HG02642 (cell line): ENCODE results near the gene C11orf21.
"Not testable (repeated sequence)": the region's sequence is repeated elsewhere in the genome, so short reads cannot be mapped to it uniquely, and the experiment has no call there.

ENCODE experiments used
- ATAC-seq: cut with Tn5 transposase; IDR thresholded peaks from one replicate; pipeline ENCODE4 v1.9.1; 2021; ENCODE audit warnings: mild to moderate bottlenecking; ENCODE audit not compliant: unreplicated experiment, poor library complexity

C11orf21 gene

DNA sequence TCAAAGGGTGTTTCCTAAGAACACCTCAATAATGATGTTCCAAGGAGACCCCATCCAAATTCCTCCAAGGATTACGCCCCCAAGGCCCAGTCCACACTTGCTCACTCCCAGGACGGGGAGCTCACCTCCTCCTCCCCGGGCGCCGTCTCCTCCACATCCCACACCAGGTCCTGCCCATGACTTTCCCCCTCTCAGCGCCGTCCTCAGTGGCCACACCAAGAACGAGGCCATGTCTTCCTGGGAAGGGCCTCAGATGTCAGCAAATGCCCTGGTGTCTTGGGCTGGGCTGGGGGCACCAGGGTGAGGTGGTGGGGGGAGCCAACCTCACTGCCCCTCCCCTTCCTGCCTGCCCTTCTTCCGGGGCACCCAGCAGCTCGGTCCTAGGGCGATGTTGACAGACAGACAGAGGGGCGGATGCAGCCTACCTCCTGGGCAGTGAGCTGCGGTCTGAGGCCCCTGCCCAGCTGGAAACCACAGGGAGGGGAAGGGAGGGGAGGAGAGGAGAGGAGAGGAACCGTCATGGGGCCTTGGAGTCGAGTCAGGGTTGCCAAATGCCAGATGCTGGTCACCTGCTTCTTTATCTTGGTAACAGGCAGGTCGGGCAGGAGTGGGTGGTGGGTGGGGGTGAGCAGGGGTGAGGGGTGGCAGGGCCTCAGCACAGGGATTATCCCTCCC lies at the start of gene C11orf21, which contains the start of gene TSPAN32:
C11orf21 (minus strand) TSS at position 288 of the 675 bp plus-strand sequence; CDS start at position 178, 110 bp downstream.
TSPAN32 (plus strand) TSS at position 383 of the 675 bp plus-strand sequence; CDS start at position 520, 137 bp downstream.
- no peak for ATAC-seq

DNA sequence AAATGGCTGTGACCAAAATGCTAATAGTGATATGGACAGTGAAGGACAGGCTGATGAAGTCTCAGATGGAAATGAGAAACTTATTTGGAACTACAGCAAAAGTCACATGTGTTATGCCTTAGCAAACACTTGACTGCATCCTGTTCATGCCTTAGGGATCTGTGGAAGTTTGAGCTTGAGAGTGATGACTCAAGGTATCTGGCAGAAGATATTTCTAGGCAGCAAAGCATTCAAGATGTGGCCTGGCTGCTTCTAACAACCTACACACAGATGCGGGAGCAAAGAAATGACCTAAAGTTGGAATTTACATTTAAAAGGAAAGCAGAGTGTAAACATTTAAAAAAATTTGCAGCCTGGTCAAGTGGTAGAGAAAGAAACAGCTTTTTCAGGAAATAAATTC lies 47.3 kb upstream of the C11orf21 start:
- ATAC-seq: no peak

DNA sequence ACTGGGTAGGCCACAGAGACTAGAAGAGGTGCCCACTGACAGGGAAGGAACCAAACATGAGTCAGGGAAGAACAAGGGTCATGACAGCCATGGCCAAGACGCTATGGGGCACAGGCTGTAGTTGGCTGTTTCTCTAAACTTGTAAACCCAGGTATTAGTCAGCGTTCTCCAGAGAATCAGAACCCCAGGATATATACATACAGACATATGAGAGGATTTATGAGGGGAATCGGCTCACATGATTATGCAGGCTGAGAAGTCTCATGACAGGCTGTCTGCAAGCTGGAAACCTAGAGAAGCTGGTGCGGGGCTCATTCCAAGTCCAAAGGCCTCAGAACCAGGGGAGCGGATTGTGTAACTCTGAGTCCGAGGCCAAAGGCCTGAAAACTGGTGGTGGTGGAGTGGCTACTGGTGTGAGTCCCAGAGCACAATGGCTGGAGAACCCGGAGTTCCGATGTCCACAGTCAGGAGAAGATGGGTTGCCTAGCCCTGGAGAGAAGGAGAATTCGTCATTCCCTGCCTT lies 45.7 kb upstream of the C11orf21 start:
- ATAC-seq: no peak

DNA sequence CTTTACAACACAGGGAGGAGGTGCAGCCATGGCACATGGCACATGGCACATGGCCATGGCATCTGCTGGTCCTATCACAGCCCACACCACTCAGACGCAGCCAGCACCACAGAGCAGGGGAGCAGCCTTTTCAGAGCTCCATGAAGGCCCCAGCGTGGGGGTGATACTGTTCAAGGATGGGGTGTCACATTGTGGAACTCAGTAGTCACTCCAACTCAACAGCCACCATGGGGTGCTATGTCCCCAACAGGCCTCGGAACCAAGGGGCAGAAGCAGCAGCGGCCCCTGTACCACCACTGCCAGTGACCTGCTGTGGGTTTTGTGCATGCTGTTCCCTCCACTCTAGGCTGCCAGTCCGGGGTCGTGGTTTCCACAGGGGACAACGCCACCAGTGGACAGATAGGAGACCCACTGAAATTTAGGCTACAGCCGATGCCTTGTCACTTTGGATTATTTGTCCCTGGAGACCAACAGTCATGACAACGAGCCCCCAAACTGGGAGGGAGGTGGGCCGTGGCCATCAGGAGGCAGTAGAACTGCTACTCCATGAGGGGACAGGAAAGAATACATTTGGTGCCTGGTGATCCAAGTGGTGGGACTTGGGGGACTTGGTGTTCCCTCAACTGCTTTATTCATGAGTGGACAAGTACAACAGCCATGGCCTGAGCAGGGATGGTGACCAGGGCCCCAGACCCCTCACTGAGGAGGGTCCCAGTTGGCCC lies 45.0 kb upstream of the C11orf21 start:
- ATAC-seq: no peak

DNA sequence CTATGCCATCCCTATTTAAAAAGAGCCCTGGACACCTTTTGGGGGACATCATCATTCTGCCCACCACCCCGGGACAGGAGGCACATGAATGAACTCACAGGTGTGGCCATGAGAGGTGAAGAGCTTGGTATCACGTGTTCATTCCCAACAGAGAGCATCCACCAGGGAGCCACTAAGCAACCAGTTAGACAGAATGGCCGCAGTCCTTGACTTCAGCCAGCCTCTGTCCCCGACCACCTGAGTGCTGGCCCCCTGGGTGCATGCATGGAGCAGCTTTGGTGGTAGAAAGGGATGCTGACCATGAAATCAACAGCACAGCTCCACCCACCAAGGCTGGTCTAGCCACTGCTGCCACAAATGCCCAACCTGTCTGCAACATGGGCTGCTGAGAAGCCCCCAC lies 44.3 kb upstream of the C11orf21 start:
- no peak for ATAC-seq

DNA sequence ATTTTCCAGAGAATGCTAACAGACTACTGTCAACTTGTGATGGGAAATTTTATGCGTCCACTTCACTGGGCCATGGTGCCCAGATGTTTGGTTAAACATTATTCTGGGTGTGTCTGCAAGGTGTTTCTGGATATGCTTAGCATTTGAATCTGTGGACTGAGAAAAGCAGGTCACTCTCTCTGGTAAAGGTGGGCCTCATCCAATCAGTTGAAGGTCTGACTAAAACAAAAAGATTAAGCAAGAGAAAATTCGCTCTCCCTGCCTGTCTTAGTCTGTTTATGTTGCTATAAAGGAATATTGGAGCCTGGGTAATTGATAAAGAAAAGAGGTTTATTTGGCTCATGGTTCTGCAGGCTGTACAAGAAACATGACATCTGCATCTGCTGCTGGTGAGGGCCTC lies 43.3 kb upstream of the C11orf21 start:
- ATAC-seq: no peak

DNA sequence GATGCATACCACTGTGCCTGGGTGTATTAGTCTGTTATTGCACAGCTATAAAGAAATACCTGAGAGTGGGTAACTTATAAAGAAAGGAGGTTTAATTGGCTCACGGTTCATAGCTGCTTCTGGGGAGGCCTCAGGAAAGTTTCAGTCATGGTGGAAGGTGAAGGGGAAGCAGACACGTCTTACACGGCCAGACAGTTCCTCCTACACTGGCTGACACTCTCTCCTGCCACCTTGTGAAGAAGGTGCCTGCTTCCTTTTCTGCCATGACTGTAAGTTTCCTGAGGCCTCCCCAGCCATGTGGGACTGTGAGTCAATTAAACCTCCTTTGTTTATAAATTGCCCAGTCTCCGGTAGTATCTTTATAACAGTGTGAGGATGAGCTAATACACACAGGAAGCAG lies 41.8 kb upstream of the C11orf21 start:
- no peak for ATAC-seq

DNA sequence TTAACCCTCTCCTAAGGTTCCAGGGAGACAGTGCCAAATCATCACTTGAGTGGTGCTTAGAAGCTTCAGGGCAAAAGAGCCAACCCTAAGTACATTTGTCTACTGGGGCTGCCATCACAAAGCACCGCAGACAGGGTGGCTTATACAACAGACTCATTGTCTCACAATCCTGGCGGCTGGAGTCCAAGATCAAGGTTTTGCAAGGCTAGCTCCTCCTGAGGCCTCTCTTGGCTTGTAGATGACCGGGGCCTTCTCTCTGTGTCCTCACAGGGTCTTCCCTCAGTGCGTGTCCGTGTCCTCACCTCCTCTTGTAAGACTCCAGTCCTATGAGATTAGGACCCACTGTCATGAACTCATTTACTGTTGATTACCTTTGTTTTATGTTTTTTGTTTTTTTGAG lies 41.3 kb upstream of the C11orf21 start:
- ATAC-seq: no peak

DNA sequence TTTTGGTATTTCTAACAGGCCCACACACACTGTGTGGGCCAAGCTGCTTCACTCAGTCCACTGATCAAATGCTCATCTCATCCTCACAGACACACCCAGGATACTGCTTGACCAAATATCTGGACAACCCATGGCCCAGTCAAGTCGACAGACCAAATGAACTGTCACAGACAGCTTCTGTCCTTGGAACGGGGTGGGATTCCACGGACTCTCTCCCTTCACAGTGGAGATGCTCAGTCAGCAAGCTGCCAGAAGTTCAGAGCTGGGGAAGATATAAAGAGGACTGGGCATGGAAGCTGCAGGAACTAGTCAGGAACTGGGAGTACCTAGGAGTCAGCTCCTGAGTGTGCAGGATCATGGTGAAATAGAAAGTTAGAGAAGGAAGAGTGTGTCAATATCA lies 40.8 kb upstream of the C11orf21 start:
- no peak for ATAC-seq

DNA sequence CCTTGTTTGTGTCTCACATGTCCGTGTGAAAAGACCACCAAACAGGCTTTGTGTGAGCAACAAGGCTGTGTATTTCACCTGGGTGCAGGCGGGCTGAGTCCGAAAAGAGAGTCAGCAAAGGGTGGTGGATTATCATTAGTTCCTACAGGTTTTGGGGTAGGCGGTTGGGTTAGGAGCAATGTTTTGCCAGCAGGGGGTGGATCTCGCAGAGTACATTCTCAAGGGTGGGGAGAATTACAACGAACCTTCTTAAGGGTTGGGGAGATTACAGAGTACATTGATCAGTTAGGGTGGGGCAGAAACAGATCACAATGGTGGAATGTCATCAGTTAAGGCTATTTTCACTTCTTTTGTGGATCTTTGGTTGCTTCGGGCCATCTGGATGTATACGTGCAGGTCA lies 37.0 kb upstream of the C11orf21 start:
- ATAC-seq: not testable (repeated sequence)

DNA sequence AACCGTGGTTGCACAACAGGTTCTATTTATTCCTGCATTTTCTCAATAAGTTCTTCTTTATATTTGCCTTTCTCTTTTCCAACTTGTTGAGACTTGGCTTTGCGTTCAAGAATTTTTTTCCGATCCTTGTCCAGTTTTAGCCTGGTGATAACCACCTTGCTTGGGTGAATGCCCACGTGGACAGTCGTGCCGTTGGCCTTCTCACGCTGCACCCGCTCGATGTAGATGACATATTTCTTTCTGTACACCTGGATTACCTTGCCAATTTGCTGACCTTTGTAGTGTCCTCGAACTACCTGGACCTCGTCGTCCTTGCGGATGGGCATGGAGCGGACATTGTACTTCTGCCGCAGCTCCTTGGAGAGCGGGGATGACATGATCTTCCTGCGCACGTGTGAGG lies 33.6 kb upstream of the C11orf21 start:
- not testable (repeated sequence) for ATAC-seq

DNA sequence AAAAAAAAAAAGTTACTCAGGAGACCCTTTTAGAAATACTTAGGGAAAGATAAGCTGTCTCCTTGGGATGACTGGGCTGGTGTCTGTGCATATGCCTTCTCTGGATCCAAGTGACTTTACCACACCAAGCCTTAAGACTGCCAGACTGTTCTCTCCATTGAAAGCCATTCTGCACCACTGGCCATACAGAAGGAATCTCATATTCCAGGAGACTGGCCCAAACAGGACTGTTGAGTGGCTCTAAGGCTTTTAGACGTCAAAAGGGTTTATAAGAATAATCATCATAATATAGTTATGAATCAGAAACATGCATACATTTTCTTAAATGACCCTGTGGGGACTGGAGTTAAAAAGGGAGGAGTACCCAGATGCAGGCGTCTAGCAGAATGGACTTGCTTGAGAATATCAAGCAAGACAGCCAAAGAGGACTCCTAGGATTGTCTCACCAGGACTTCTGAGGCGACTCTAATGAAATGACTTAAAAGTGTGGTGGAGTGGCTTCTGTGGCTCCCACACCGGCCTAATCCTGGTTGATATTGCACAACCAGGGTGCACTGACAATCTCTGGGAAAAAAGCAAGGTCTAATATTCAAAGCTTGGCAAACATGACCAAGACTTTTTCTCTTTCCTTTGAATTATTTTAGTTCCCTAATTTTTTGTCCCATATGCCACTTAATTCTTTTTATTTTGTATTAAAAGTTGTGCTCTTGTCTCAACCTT lies 31.9 kb upstream of the C11orf21 start:
- ATAC-seq: not testable (repeated sequence)

DNA sequence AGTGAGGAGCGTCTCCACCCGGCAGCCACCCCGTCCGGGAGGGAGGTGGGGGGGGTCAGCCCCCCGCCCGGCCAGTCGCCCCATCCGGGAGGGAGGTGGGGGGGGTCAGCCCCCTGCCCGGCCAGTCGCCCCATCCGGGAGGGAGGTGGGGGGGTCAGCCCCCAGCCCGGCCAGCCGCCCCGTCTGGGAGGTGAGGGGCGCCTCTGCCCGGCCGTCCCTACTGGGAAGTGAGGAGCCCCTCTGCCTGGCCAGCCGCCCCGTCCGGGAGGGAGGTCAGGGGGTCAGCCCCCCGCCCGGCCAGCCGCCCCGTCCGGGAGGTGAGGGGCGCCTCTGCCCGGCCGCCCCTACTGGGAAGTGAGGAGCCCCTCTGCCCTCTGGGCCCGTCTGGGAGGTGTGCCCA lies 30.9 kb upstream of the C11orf21 start:
- not testable (repeated sequence) for ATAC-seq

DNA sequence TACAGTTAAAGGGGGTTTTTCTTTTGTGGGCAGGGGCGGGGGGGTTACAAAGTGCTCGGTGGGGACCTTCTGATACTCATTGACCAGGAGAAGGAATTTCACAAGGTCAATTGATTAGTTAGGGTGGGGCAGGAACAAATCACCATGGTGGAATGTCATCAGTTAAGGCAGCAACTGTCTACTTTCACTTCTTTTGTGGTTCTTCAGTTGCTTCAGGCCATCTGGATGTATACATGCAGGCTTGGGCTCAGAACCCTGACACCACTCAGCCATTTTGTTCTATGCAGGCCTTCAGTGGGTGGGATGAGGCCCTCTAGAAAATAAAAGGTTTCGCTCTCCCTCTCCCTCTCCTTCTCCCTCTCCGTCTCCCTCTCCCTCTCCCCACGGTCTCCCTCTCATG lies 29.7 kb upstream of the C11orf21 start:
- no peak for ATAC-seq

DNA sequence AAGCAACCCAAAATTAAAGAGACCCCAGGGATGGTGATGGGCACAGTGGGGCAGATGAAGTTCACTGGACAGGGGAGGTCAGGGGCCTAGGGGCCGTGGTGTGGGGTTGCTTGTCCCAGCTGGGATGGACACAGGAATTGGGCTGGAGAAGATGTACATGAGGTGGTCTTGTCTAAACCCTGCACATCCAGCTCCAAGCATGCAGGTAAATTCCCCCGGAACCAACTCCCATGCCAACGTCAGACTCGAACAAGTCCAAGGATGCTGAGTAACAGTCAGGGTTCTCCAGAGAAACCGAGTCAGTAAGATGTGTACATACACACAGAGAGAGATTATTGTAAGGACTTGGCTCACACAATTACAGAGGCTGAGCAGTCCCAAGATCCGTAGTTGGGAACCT lies 29.0 kb upstream of the C11orf21 start:
- no peak for ATAC-seq

DNA sequence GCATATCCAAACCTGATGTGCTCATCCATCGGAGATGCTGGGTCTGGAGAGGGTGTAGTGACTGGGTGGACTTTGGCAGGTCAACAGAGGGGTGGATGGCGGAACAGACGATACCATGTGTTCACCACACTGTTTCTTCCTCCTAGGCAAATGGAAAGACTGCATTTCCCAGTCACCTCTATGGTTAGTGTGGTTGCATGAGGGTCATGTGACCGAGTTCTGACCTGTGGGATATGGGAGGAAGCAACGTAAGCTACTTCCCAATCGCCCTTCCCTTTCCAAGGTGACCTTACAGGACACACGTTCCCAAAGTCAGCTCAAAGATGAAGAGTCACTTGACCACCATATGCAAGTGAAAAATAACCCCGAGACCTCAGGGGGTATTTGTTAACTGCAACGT lies 27.8 kb upstream of the C11orf21 start:
- ATAC-seq: no peak

DNA sequence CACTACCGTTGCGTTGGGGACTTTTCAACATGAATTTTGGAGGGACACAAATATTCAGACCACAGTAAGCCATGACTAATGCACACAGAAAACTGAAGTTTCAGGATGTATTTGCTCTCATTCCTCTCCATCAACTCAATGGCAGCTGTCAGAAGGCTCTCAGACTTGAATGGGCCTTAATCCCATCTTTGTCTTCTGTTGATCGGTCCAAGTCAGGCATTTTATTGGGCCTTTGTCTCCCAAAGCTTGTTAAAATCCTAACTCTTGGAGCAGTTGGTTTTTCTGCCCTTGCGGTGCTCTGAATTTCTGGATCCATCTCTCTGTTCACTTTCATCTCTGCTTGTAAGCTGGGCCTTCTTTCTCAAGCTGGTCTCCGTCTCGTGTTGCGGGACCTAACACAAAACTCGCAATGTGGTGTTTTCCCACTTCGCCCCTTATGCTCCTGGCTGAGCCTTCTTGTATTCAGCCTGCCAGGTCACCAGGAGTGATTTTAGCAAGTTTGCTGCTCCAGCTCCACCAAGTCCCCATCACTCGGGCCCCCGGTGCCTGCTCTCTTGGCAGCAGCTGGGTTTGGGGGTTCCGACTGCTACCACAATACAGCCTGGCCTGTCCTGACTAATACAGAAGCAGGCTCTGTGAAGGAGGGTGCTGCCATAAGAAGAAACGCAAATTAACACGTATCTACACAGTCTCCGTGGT lies 27.1 kb upstream of the C11orf21 start:
- ATAC-seq: no peak

DNA sequence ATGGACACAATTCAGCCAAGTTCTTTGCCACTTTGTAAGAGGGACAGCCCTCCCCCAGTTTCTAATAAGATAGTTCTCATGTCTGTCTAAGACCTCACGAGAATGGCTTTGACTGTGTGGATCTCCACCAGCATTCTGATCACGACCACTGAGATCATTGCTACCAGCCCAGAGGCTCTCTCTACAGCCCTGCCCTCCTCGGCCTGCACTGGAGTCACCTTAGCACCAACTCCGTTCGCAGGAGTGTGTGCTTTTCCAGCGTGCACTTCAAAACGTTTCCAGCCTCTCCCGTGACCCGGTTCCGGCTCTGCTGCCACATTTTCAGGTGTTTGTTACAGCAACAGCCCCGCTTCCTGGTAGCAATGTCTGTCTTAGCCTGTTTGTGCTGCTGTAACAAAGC lies 26.3 kb upstream of the C11orf21 start:
- ATAC-seq: no peak

DNA sequence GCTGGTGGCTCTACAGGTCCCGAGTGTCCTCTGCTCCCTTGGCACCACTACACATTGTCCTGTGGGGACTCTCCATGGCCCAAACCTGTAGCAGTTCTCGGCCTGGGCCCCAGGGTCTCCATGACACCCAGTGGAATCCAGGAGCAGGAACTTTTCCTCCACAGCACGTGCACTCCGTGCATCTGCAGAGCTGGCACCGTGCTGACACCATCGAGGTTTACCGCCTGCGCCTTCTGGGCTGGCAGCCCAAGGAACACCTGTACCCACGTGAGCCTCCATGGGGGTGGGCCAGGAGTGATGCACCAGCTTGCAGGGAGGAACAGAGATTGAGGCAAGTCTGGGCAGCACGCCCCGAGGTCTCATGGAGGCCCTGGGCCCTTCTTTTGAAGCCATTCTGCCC lies 25.3 kb upstream of the C11orf21 start:
- ATAC-seq: no peak

DNA sequence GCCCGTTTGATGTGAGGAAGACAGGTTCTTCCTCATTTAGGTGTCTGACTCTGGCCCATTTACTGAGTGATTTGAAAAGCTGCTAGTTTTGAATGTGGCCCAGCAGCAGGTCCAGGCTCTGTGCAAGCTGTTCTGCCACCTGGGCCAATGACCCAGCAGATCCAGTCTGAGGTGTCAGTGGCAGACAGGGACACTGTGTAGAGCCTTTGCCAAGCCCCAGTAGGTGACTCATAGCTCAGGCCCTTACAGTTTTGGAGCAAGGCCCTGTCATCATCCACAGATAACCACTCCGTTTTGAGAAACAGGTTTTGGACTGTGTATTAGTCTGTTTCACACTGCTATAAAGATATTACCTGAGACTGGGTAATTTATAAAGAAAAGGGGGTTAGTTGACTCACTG lies 24.0 kb upstream of the C11orf21 start:
- no peak for ATAC-seq
